Endothelial cell of umbilical vein (primary cell): Measurements from ENCODE around the gene CUX1. TPM values are rescaled to one million over a fixed set of nuclear protein-coding genes. Genes with fewer than 3 reads are reported as not detected.

Experiments
- BruUV-seq: library from RNA; stranded (reverse); fragments of 400-500 nt; replicated peaks from 2 replicates; lab custom pipeline; 2021; lab: Mats Ljungman, UMichigan
- CTCF ChIA-PET: fragments of 300-600, 350-600 bp; sonication (Branson Sonifier 250); formaldehyde crosslinking; loops from one replicate; lab custom pipeline; 2021; ENCODE audit warnings: antibody characterized with exemption, inconsistent platforms; lab: Charles Lee
- POLR2A ChIA-PET: fragments of 300-600, 350-600 bp; sonication (Branson Sonifier 250); formaldehyde crosslinking; loops from one replicate; lab custom pipeline; 2021; ENCODE audit warnings: antibody characterized with exemption, inconsistent platforms; lab: Charles Lee
- DNase-seq: peaks from one replicate; pipeline ENCODE4 v3.0.0-alpha.2; 2011; ENCODE audit warnings: low read depth, low spot score
- FAIRE-seq: peaks from 2 replicates; lab custom pipeline; 2011; peaks lifted over from hg19 to GRCh38; lab: Jason Lieb, UNC
- H2AFZ ChIP-seq: 2 replicates; pipeline ENCODE4 v1.6.0; 2012; ENCODE audit warnings: low read depth, low read length, control low read depth, inconsistent platforms
- H3K27ac ChIP-seq: 2 replicates; pipeline ENCODE4 v1.5.1; 2011; ENCODE audit warnings: low read depth, mild to moderate bottlenecking, control low read depth, low read length, moderate library complexity; ENCODE audit not compliant: insufficient read depth
- H3K27me3 ChIP-seq, 2 experiments: 2 replicates each; pipeline versions ENCODE4 v1.6.0 to v1.6.1; 2011; ENCODE audit warnings: low read length in 2 of 2, mixed read lengths in 1 of 2; ENCODE audit not compliant: control insufficient read depth in 2 of 2, insufficient read depth in 2 of 2
- H3K36me3 ChIP-seq, 2 experiments: 2 replicates in 1 of 2; 3 replicates in 1 of 2; pipeline ENCODE4 v1.5.1; 2011; ENCODE audit warnings: low read length in 2 of 2, mild to moderate bottlenecking in 1 of 2, moderate library complexity in 1 of 2; ENCODE audit not compliant: control insufficient read depth in 2 of 2, insufficient read depth in 2 of 2; ENCODE audit errors: extremely low read depth in 1 of 2
- H3K4me1 ChIP-seq: 3 replicates; pipeline ENCODE4 v1.5.1; 2011; ENCODE audit warnings: mild to moderate bottlenecking, low read length; ENCODE audit not compliant: control insufficient read depth, insufficient read depth; ENCODE audit errors: extremely low read depth
- H3K4me2 ChIP-seq: 2 replicates; pipeline ENCODE4 v1.6.1; 2011; ENCODE audit warnings: low read length, control low read depth, mixed read lengths; ENCODE audit not compliant: insufficient read depth
- H3K4me3 ChIP-seq, 3 experiments: fragments of 200-600 bp in 1 of 3; sonication (generic), shearing (Covaris generic) in 1 of 3; replicated peaks in 1 of 3; 2 replicates each; pipeline ENCODE4 v1.5.1; 2011 to 2016; ENCODE audit warnings: control low read depth in 3 of 3, low read length in 3 of 3, mild to moderate bottlenecking in 2 of 3, inconsistent platforms in 1 of 3, low read depth in 1 of 3, moderate library complexity in 1 of 3; ENCODE audit not compliant: insufficient read depth in 1 of 3
- H3K79me2 ChIP-seq: 2 replicates; pipeline ENCODE4 v1.6.0; 2012; ENCODE audit warnings: low read length, inconsistent platforms; ENCODE audit not compliant: control insufficient read depth, insufficient read depth
- H3K9ac ChIP-seq: replicated peaks from 2 replicates; pipeline ENCODE3; 2011; ENCODE audit warnings: low read length, control low read depth; ENCODE audit not compliant: insufficient read depth; ENCODE audit errors: extremely low read depth
- H3K9me1 ChIP-seq: replicated peaks from 3 replicates; pipeline ENCODE4 v1.6.0; 2011; ENCODE audit warnings: mild to moderate bottlenecking, low read length; ENCODE audit not compliant: control insufficient read depth, insufficient read depth; ENCODE audit errors: extremely low read depth
- H3K9me3 ChIP-seq: replicated peaks from 2 replicates; pipeline ENCODE4 v1.5.1; 2012; ENCODE audit warnings: low read length, inconsistent platforms; ENCODE audit not compliant: control insufficient read depth, insufficient read depth
- H4K20me1 ChIP-seq: replicated peaks from 2 replicates; pipeline ENCODE3; 2011; ENCODE audit warnings: mild to moderate bottlenecking, low read length; ENCODE audit not compliant: control insufficient read depth, insufficient read depth; ENCODE audit errors: extremely low read depth
- EZH2 ChIP-seq: IDR thresholded peaks from 2 replicates; pipeline ENCODE4 v1.6.1; 2012; ENCODE audit warnings: borderline replicate concordance, low read depth, mild to moderate bottlenecking, moderate library complexity, low read length, inconsistent platforms; ENCODE audit not compliant: severe bottlenecking
- FOS ChIP-seq: IDR thresholded peaks from 2 replicates; pipeline ENCODE4 v1.6.1; 2011; ENCODE audit warnings: mild to moderate bottlenecking, low read length, moderate library complexity, borderline replicate concordance; ENCODE audit not compliant: insufficient read depth
- GATA2 ChIP-seq: IDR thresholded peaks from 2 replicates; pipeline ENCODE4 v1.7.0; 2011; ENCODE audit warnings: low read depth, mild to moderate bottlenecking, moderate library complexity, mixed read lengths, low read length; ENCODE audit not compliant: insufficient read length, insufficient read depth
- JUN ChIP-seq: IDR thresholded peaks from 2 replicates; pipeline ENCODE4 v1.6.1; 2011; ENCODE audit warnings: borderline replicate concordance, low read depth; ENCODE audit not compliant: insufficient read length, insufficient read depth
- MYC ChIP-seq: IDR thresholded peaks from one replicate; pipeline ENCODE4 v1.6.1; 2011; ENCODE audit warnings: mild to moderate bottlenecking, low read depth, low read length
- POLR2A ChIP-seq: IDR thresholded peaks from 2 replicates; pipeline ENCODE4 v1.6.1; 2012; ENCODE audit warnings: low read depth, mild to moderate bottlenecking, control low read depth, low read length
- POLR2AphosphoS5 ChIP-seq: IDR thresholded peaks from 2 replicates; pipeline ENCODE4 v1.6.1; 2012; ENCODE audit warnings: low read depth, mild to moderate bottlenecking, control low read depth, low read length, moderate library complexity; ENCODE audit not compliant: insufficient read depth
- dilution Hi-C: fragments of 300-500 bp; cut with MboI; formaldehyde crosslinking; loops from one replicate; pipeline ENCODE4 v1.15.0; 2019; ENCODE audit warnings: low sequenced_read_pairs; ENCODE audit not compliant: extremely low pct_ligation_motif_present
- intact Hi-C: fragments of 100-400 bp; cut with micrococcal nuclease; formaldehyde crosslinking; loops from one replicate; pipeline ENCODE4 v1.10.0; 2022
- polyA plus RNA-seq, 4 experiments: library from polyadenylated mRNA; depleted of rRNA in 3 of 4; stranded (reverse) in 3 of 4; unstranded in 1 of 4; fragments of >200 nt; gene quantifications; 2 replicates each; pipeline versions ENCODE4 v1.2.1 to v1.2.3, GENCODE V29; 2011 to 2012; ENCODE audit warnings: missing spikeins in 1 of 4
- total RNA-seq: library from RNA; stranded (reverse); gene quantifications from 2 replicates; pipeline ENCODE4 v1.2.3, GENCODE V29; 2021
- TF ChIP-seq, protein P1 (sequence below), 2 donors: IDR thresholded peaks; 1 replicate in 1 of 2; 2 replicates in 1 of 2; pipeline ENCODE4 v1.5.1; 2011; ENCODE audit warnings: low read length in 2 of 2, mild to moderate bottlenecking in 2 of 2, moderate library complexity in 2 of 2, control low read depth in 1 of 2, inconsistent platforms in 1 of 2, low read depth in 1 of 2; ENCODE audit not compliant: insufficient read depth in 1 of 2; ENCODE audit errors: extremely low read depth in 1 of 2
- TF ChIP-seq, protein P2 (sequence below): IDR thresholded peaks from 2 replicates; pipeline ENCODE4 v1.6.1; 2011; ENCODE audit not compliant: insufficient read depth, insufficient read length

CUX1 gene
- total and polyA plus RNA-seq, 2 donors (not counting 3 experiments of a cell fraction or from before 2014, with no cell fraction given), result 13.8 to 49.8 TPM

DNA sequence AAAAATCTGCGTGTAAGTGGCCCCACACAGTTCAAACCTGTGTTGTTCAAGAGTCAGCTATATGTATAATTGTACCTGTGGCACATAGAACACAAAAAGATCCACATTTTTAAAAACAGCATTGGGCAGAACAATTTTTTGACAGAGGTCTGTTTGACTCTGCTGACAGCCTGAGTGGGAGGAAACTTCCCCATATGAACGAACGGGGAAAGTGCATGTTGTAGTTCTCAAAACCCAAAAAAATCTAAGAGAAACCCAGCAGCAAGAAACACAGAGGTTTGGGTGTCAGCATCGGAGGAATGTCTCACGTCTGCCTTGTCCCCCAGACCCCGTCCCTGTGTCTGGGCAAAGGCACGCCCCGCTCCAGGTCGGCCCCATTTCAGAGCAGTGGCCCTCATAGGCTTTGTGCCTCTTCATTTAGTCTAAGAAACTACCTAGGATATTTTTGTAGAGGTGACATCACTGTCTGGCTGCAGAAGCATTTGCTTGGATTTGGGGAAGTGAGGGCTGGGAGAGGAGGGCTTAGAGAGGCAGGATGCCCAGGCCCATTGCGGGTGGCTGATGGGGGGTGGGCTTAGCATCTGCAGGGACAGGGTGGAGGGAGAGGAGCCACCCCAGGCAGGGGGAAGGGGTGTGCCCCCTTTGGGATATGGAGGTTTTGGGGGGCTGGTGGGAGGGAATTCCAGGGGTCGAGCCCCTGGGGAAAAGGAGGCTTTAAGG is 11.0 kb downstream of the CUX1 start:
- no peak overlapping the region for H3K9ac ChIP-seq

More for the DNA sequence above, 11.0 kb downstream of the CUX1 start:
- DNase-seq (no peak), FAIRE-seq (no peak)
- dilution Hi-C loops, result no loop called here
- Histone ChIP-seq H3K27me3 (no peaks in the 10 kb centered on the region), H3K27ac (no peak overlapping the region), H4K20me1 (no peaks in the 10 kb centered on the region), H3K4me1 (no peaks in the 10 kb centered on the region), H3K4me2 (no peak overlapping the region), H3K79me2 (peaks cover 41% of the 10 kb centered on the region), H3K36me3 (no peaks in the 10 kb centered on the region), H3K9me1 (no peaks in the 10 kb centered on the region), H3K9me3 (no peaks in the 10 kb centered on the region), H2AFZ (no peak overlapping the region), H3K4me3 (no peak overlapping the region)
- ChIA-PET POLR2A (no interaction called here), CTCF (no interaction called here)
- intact Hi-C loops, result no loop called here
- no peak for TF ChIP-seq GATA2
- no peak for TF ChIP-seq POLR2A
- TF ChIP-seq MYC, result no peak
- TF ChIP-seq, protein P1, sequence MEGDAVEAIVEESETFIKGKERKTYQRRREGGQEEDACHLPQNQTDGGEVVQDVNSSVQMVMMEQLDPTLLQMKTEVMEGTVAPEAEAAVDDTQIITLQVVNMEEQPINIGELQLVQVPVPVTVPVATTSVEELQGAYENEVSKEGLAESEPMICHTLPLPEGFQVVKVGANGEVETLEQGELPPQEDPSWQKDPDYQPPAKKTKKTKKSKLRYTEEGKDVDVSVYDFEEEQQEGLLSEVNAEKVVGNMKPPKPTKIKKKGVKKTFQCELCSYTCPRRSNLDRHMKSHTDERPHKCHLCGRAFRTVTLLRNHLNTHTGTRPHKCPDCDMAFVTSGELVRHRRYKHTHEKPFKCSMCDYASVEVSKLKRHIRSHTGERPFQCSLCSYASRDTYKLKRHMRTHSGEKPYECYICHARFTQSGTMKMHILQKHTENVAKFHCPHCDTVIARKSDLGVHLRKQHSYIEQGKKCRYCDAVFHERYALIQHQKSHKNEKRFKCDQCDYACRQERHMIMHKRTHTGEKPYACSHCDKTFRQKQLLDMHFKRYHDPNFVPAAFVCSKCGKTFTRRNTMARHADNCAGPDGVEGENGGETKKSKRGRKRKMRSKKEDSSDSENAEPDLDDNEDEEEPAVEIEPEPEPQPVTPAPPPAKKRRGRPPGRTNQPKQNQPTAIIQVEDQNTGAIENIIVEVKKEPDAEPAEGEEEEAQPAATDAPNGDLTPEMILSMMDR (IDR thresholded peaks at IDR 0.05; ENCODE audit: extremely low read depth in 1 of 2, insufficient read depth in 1 of 2, low read depth in 1 of 2, low read length in 2 of 2), result no peak
- no peak for TF ChIP-seq EZH2
- no peak for TF ChIP-seq JUN
- no peak for TF ChIP-seq POLR2AphosphoS5
- TF ChIP-seq FOS, result no peak
- TF ChIP-seq, protein P2, sequence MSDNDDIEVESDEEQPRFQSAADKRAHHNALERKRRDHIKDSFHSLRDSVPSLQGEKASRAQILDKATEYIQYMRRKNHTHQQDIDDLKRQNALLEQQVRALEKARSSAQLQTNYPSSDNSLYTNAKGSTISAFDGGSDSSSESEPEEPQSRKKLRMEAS, result no peak
- no TSS peak for BruUV-seq
